Measurements from ENCODE around the gene GRHL1.

DNA sequence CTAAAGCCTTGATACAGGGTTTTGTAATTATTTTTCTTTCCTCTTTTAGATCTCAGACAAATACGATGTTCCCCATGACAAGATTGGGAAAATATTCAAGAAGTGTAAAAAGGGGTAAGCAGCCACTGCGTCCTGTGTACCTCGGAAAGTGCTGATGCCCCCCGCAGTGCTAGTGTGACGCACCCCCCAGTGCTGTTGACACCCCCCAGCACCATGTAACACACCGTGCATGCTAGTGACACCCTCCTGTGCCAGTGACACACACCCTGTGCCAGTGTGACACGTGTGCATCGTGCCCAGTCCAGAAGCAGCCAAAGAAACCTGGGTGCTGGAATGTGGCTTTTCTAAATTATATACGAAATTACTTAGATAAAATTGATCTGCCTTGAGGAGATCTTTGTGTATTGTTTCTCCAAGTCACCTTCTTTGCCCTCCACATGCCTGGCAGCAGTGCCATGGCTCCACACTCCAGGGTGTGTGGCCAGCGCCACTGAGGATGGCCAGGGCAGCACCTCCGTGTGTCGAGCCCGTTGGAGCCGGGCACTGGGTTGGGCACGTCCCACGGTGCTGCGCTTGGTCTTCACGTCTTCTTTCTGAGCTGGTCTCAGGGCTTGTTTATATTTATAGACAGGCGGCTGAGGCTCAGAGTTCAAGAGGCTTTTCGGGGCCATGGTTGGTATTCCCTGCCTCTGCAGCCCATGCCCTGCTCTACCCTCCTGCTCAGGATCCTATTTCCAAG lies 47.6 kb downstream of the GRHL1 start:
- TF ChIP-seq, protein P1, sequence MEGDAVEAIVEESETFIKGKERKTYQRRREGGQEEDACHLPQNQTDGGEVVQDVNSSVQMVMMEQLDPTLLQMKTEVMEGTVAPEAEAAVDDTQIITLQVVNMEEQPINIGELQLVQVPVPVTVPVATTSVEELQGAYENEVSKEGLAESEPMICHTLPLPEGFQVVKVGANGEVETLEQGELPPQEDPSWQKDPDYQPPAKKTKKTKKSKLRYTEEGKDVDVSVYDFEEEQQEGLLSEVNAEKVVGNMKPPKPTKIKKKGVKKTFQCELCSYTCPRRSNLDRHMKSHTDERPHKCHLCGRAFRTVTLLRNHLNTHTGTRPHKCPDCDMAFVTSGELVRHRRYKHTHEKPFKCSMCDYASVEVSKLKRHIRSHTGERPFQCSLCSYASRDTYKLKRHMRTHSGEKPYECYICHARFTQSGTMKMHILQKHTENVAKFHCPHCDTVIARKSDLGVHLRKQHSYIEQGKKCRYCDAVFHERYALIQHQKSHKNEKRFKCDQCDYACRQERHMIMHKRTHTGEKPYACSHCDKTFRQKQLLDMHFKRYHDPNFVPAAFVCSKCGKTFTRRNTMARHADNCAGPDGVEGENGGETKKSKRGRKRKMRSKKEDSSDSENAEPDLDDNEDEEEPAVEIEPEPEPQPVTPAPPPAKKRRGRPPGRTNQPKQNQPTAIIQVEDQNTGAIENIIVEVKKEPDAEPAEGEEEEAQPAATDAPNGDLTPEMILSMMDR (IDR thresholded peaks at IDR 0.05; ENCODE audit: insufficient read depth, low read length, poor library complexity, severe bottlenecking), result no peak
- no peak for TF ChIP-seq EZH2phosphoT487 (conservative IDR thresholded peaks at IDR 0.05; ENCODE audit: low read length)

Data from SU-DHL-6 (cell line).